ENCODE data around the gene NUDT2. TPM values are rescaled to one million over a fixed set of nuclear protein-coding genes. Genes with fewer than 3 reads are reported as not detected.
"Not testable (repeated sequence)": the region's sequence is repeated elsewhere in the genome, so short reads cannot be mapped to it uniquely, and the experiment has no call there.

NUDT2 gene
- total and polyA plus RNA-seq, 2 donors (not counting 1 experiment from before 2014, with no cell fraction given): 47.1 to 50.8 TPM

GRCh38 chr9:34291023-34291422 lies 38.3 kb upstream of the NUDT2 start:
- no peak for DNase-seq (ENCODE audit: low read depth in 2 of 2)
- H3K27ac ChIP-seq (ENCODE audit: insufficient read depth, low read length): no peak overlapping the region
- TF ChIP-seq CTCF (conservative IDR thresholded peaks at IDR 0.05 in 1 of 2, IDR thresholded peaks at IDR 0.05 in 1 of 2; ENCODE audit: low read depth in 1 of 2, low read length in 2 of 2) (no peak), EZH2 (IDR thresholded peaks at IDR 0.05; ENCODE audit: low read length, missing control alignments) (no peak)
- no peaks in the 10 kb centered on the region for H3K27me3 ChIP-seq (ENCODE audit: control insufficient read depth, insufficient read depth, low read length)
- H3K4me3 ChIP-seq (replicated peaks in 1 of 4; ENCODE audit: control extremely low read depth in 1 of 4, insufficient read depth in 1 of 4, low read depth in 3 of 4, low read length in 4 of 4): no peak overlapping the region
- H3K9ac ChIP-seq (ENCODE audit: insufficient read depth, low read length): no peak overlapping the region
- no peaks in the 10 kb centered on the region for H3K9me3 ChIP-seq (ENCODE audit: control insufficient read depth, insufficient read depth, low read depth, low read length)
- H2AFZ ChIP-seq (ENCODE audit: low read length): no peak overlapping the region
- no peaks in the 10 kb centered on the region for H4K20me1 ChIP-seq (ENCODE audit: control insufficient read depth, extremely low read depth, insufficient read depth, low read length)
- H3K4me1 ChIP-seq (ENCODE audit: control insufficient read depth, extremely low read depth, insufficient read depth, low read length): no peaks in the 10 kb centered on the region
- no peak overlapping the region for H3K4me2 ChIP-seq (ENCODE audit: extremely low read depth, insufficient read depth, low read length)
- H3K79me2 ChIP-seq (ENCODE audit: control insufficient read depth, insufficient read depth, low read length): no peaks in the 10 kb centered on the region
- H3K36me3 ChIP-seq (ENCODE audit: control insufficient read depth, insufficient read depth, low read length): no peaks in the 10 kb centered on the region

DNA sequence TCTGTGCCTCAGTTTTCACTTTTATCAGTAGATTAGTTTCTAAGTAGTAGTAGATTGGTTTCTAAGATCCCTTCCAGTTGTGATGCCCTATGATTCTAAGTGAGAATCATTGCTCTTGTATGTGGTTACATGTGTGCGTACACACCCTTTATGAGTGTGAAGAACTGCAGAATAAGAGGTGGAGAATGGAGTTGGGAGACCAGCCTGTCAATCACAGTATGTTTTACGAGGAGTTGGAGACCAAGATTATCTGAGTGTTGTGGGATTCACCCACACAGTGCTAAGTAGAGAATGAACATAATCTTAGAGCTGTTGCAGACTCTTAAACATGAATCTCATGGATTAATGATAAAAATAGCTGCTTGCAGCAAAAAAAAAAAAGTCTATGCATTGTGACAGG lies 37.9 kb upstream of the NUDT2 start:
- Histone ChIP-seq H3K36me3 (ENCODE audit: control insufficient read depth, insufficient read depth, low read length) (no peaks in the 10 kb centered on the region), H3K79me2 (ENCODE audit: control insufficient read depth, insufficient read depth, low read length) (no peaks in the 10 kb centered on the region), H3K27ac (ENCODE audit: insufficient read depth, low read length) (no peak overlapping the region), H3K9ac (ENCODE audit: insufficient read depth, low read length) (no peak overlapping the region), H2AFZ (ENCODE audit: low read length) (no peak overlapping the region), H3K4me3 (replicated peaks in 1 of 4; ENCODE audit: control extremely low read depth in 1 of 4, insufficient read depth in 1 of 4, low read depth in 3 of 4, low read length in 4 of 4) (no peak overlapping the region), H3K4me1 (ENCODE audit: control insufficient read depth, extremely low read depth, insufficient read depth, low read length) (no peaks in the 10 kb centered on the region), H4K20me1 (ENCODE audit: control insufficient read depth, extremely low read depth, insufficient read depth, low read length) (no peaks in the 10 kb centered on the region), H3K4me2 (ENCODE audit: extremely low read depth, insufficient read depth, low read length) (no peak overlapping the region), H3K9me3 (ENCODE audit: control insufficient read depth, insufficient read depth, low read depth, low read length) (no peaks in the 10 kb centered on the region), H3K27me3 (ENCODE audit: control insufficient read depth, insufficient read depth, low read length) (no peaks in the 10 kb centered on the region)
- no peak for TF ChIP-seq CTCF (conservative IDR thresholded peaks at IDR 0.05 in 1 of 2, IDR thresholded peaks at IDR 0.05 in 1 of 2; ENCODE audit: low read depth in 1 of 2, low read length in 2 of 2)
- no peak for TF ChIP-seq EZH2 (IDR thresholded peaks at IDR 0.05; ENCODE audit: low read length, missing control alignments)
- no peak for DNase-seq (ENCODE audit: low read depth in 2 of 2)

DNA sequence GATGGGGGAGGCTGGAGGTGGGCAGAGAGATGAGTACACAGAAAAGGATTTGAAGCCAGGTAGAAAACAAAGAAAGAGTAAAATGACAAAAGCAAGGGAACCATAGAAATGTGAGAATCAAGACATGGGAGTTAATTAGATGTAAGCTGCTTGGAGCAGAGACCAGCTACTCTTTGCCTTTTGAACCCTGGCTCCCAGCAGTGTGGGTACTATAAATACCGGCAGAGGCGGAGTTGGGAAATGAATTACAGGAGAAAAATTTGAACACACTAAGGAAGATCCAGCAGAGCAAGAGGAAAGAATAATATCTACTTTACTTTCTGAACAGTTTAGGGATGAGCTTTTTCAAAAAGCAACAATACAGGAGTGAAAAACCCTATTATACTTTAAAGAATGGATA lies 36.8 kb upstream of the NUDT2 start:
- Histone ChIP-seq H4K20me1 (ENCODE audit: control insufficient read depth, extremely low read depth, insufficient read depth, low read length) (no peaks in the 10 kb centered on the region), H3K4me1 (ENCODE audit: control insufficient read depth, extremely low read depth, insufficient read depth, low read length) (no peaks in the 10 kb centered on the region), H3K4me3 (replicated peaks in 1 of 4; ENCODE audit: control extremely low read depth in 1 of 4, insufficient read depth in 1 of 4, low read depth in 3 of 4, low read length in 4 of 4) (no peak overlapping the region), H3K27me3 (ENCODE audit: control insufficient read depth, insufficient read depth, low read length) (no peaks in the 10 kb centered on the region), H3K9ac (ENCODE audit: insufficient read depth, low read length) (no peak overlapping the region), H3K9me3 (ENCODE audit: control insufficient read depth, insufficient read depth, low read depth, low read length) (no peaks in the 10 kb centered on the region), H3K36me3 (ENCODE audit: control insufficient read depth, insufficient read depth, low read length) (no peaks in the 10 kb centered on the region), H3K79me2 (ENCODE audit: control insufficient read depth, insufficient read depth, low read length) (no peaks in the 10 kb centered on the region), H3K4me2 (ENCODE audit: extremely low read depth, insufficient read depth, low read length) (no peak overlapping the region), H2AFZ (ENCODE audit: low read length) (no peak overlapping the region), H3K27ac (ENCODE audit: insufficient read depth, low read length) (no peak overlapping the region)
- no peak for DNase-seq (ENCODE audit: low read depth in 2 of 2)
- TF ChIP-seq CTCF (conservative IDR thresholded peaks at IDR 0.05 in 1 of 2, IDR thresholded peaks at IDR 0.05 in 1 of 2; ENCODE audit: low read depth in 1 of 2, low read length in 2 of 2) (no peak), EZH2 (IDR thresholded peaks at IDR 0.05; ENCODE audit: low read length, missing control alignments) (no peak)

- H2AFZ ChIP-seq (ENCODE audit: low read length): not testable (repeated sequence)
Observed at GRCh38 chr9:34301064-34301463, 28.3 kb upstream of the NUDT2 start.

GRCh38 chr9:34308316-34308715 lies 21.1 kb upstream of the NUDT2 start:
- not testable (repeated sequence) for H3K4me2 ChIP-seq (ENCODE audit: extremely low read depth, insufficient read depth, low read length); H2AFZ ChIP-seq (ENCODE audit: low read length); H3K9ac ChIP-seq (ENCODE audit: insufficient read depth, low read length); H3K27me3 ChIP-seq (ENCODE audit: control insufficient read depth, insufficient read depth, low read length); H3K9me3 ChIP-seq (ENCODE audit: control insufficient read depth, insufficient read depth, low read depth, low read length); DNase-seq (ENCODE audit: low read depth in 2 of 2); H3K27ac ChIP-seq (ENCODE audit: insufficient read depth, low read length); H3K4me3 ChIP-seq (replicated peaks in 1 of 4; ENCODE audit: control extremely low read depth in 1 of 4, insufficient read depth in 1 of 4, low read depth in 3 of 4, low read length in 4 of 4); H3K4me1 ChIP-seq (ENCODE audit: control insufficient read depth, extremely low read depth, insufficient read depth, low read length); H3K36me3 ChIP-seq (ENCODE audit: control insufficient read depth, insufficient read depth, low read length); H3K79me2 ChIP-seq (ENCODE audit: control insufficient read depth, insufficient read depth, low read length); H4K20me1 ChIP-seq (ENCODE audit: control insufficient read depth, extremely low read depth, insufficient read depth, low read length)

More at GRCh38 chr9:34301064-34301463, 28.3 kb upstream of the NUDT2 start:
- not testable (repeated sequence) for H3K4me3 ChIP-seq (replicated peaks in 1 of 4; ENCODE audit: control extremely low read depth in 1 of 4, insufficient read depth in 1 of 4, low read depth in 3 of 4, low read length in 4 of 4); H3K27me3 ChIP-seq (ENCODE audit: control insufficient read depth, insufficient read depth, low read length); H4K20me1 ChIP-seq (ENCODE audit: control insufficient read depth, extremely low read depth, insufficient read depth, low read length); H3K4me1 ChIP-seq (ENCODE audit: control insufficient read depth, extremely low read depth, insufficient read depth, low read length); H3K9ac ChIP-seq (ENCODE audit: insufficient read depth, low read length); H3K36me3 ChIP-seq (ENCODE audit: control insufficient read depth, insufficient read depth, low read length); DNase-seq (ENCODE audit: low read depth in 2 of 2); H3K9me3 ChIP-seq (ENCODE audit: control insufficient read depth, insufficient read depth, low read depth, low read length); H3K4me2 ChIP-seq (ENCODE audit: extremely low read depth, insufficient read depth, low read length); H3K27ac ChIP-seq (ENCODE audit: insufficient read depth, low read length); H3K79me2 ChIP-seq (ENCODE audit: control insufficient read depth, insufficient read depth, low read length)

Measured in fibroblast of lung (primary cell).